HCT116 (cell line): ENCODE measurements around the gene DLG2. TPM values are rescaled to one million over a fixed set of nuclear protein-coding genes. Genes with fewer than 3 reads are reported as not detected.

ENCODE experiments used
- ATAC-seq: fragments of 200-7000 bp; cut with Tn5 transposase; 2 replicates; pipeline ENCODE4 v1.9.1; 2020; ENCODE audit warnings: mild to moderate bottlenecking, moderate library complexity
- BruUV-seq: library from RNA; stranded (reverse); fragments of 400-500 nt; replicated peaks from 2 replicates; lab custom pipeline; 2021; lab: Mats Ljungman, UMichigan
- CTCF ChIA-PET: fragments of 300-600 bp; sonication (Branson Sonifier 250); formaldehyde crosslinking; loops from one replicate; lab custom pipeline; 2021; ENCODE audit warnings: antibody characterized with exemption; lab: Charles Lee
- POLR2A ChIA-PET: fragments of 300-600, 350-600 bp; sonication (Branson Sonifier 250); formaldehyde crosslinking; loops from one replicate; lab custom pipeline; 2021; ENCODE audit warnings: antibody characterized with exemption; lab: Charles Lee
- RAD21 ChIA-PET, 2 experiments: fragments of 300-600 bp; sonication (Branson Sonifier 250); formaldehyde crosslinking; loops; one replicate each; lab custom pipeline; 2023; ENCODE audit warnings: low total read pairs in 2 of 2; ENCODE audit not compliant: uncharacterized antibody in 2 of 2, unreplicated experiment in 2 of 2, low non-redundant PET in 1 of 2; lab: Charles Lee
- DNase-seq: peaks from one replicate; pipeline ENCODE4 v3.0.0-alpha.2; 2010; ENCODE audit warnings: low read depth, low spot score
- H2AFZ ChIP-seq: fragments of 200-600 bp; shearing (Covaris generic), sonication (generic); 2 replicates; pipeline ENCODE4 v1.6.1; 2017; ENCODE audit warnings: low read depth, mixed run types, mixed read lengths, antibody characterized with exemption, low read length; ENCODE audit not compliant: poor library complexity, severe bottlenecking
- H3K27ac ChIP-seq: 2 replicates; pipeline ENCODE4 v1.5.1; 2012; ENCODE audit warnings: low read depth, low read length
- H3K27me3 ChIP-seq: fragments of 200-600 bp; sonication (generic); 2 replicates; pipeline ENCODE4 v1.6.1; 2016; ENCODE audit warnings: mixed run types, low read length, mixed read lengths; ENCODE audit not compliant: insufficient read depth
- H3K36me3 ChIP-seq, 2 experiments: fragments of 200-500 bp in 1 of 2; fragments of 200-600 bp in 1 of 2; sonication (Bioruptor generic) in 1 of 2; sonication (generic) in 1 of 2; 2 replicates each; pipeline versions ENCODE4 v1.5.1 to v1.6.1; 2014 to 2016; ENCODE audit warnings: low read length in 2 of 2, inconsistent platforms in 1 of 2, mixed read lengths in 1 of 2, mixed run types in 1 of 2; ENCODE audit not compliant: insufficient read depth in 2 of 2, control insufficient read depth in 1 of 2
- H3K4me1 ChIP-seq, 2 experiments: fragments of 200-600 bp in 1 of 2; sonication (generic) in 1 of 2; 2 replicates each; pipeline versions ENCODE4 v1.5.1 to v1.6.1; 2012 to 2017; ENCODE audit warnings: low read length in 2 of 2, inconsistent platforms in 1 of 2, mild to moderate bottlenecking in 1 of 2, mixed read lengths in 1 of 2, mixed run types in 1 of 2, moderate library complexity in 1 of 2; ENCODE audit not compliant: insufficient read depth in 2 of 2, control insufficient read depth in 1 of 2
- H3K4me2 ChIP-seq: fragments of 200-600 bp; sonication (generic); 2 replicates; pipeline ENCODE4 v1.6.1; 2017; ENCODE audit warnings: mixed run types, low read length, mixed read lengths
- H3K4me3 ChIP-seq, 2 experiments: fragments of 200-600 bp in 1 of 2; sonication (generic) in 1 of 2; replicated peaks in 1 of 2; 2 replicates each; pipeline ENCODE4 v1.5.1; 2011 to 2016; ENCODE audit warnings: low read length in 2 of 2, control low read depth in 1 of 2, low read depth in 1 of 2, mild to moderate bottlenecking in 1 of 2, mixed read lengths in 1 of 2, mixed run types in 1 of 2
- H3K79me2 ChIP-seq: fragments of 200-600 bp; sonication (generic); 2 replicates; pipeline ENCODE4 v1.6.1; 2017; ENCODE audit warnings: mild to moderate bottlenecking, mixed run types, low read length, moderate library complexity, mixed read lengths; ENCODE audit not compliant: insufficient read depth
- H3K9ac ChIP-seq: fragments of 200-600 bp; sonication (generic); 2 replicates; pipeline ENCODE4 v1.6.1; 2016; ENCODE audit warnings: low read length, mixed read lengths
- H3K9me2 ChIP-seq: fragments of 200-600 bp; sonication (generic), shearing (Covaris generic); 2 replicates; pipeline ENCODE4 v1.6.1; 2017; ENCODE audit warnings: mixed run types, mild to moderate bottlenecking, moderate library complexity; ENCODE audit not compliant: insufficient read depth
- H3K9me3 ChIP-seq, 2 experiments: fragments of 200-500 bp in 1 of 2; fragments of 200-600 bp in 1 of 2; sonication (Bioruptor generic) in 1 of 2; sonication (generic) in 1 of 2; 2 replicates each; pipeline ENCODE4 v1.6.1; 2014 to 2017; ENCODE audit warnings: low read length in 2 of 2, mixed read lengths in 2 of 2, inconsistent platforms in 1 of 2, low read depth in 1 of 2, mild to moderate bottlenecking in 1 of 2, mixed run types in 1 of 2, moderate library complexity in 1 of 2; ENCODE audit not compliant: control insufficient read depth in 1 of 2, insufficient read depth in 1 of 2
- H4K20me1 ChIP-seq: fragments of 200-600 bp; sonication (generic), shearing (Covaris generic); 2 replicates; pipeline ENCODE4 v1.6.1; 2017; ENCODE audit warnings: mixed run types, mild to moderate bottlenecking, moderate library complexity; ENCODE audit not compliant: insufficient read depth
- ATF3 ChIP-seq: IDR thresholded peaks from 2 replicates; pipeline ENCODE4 v1.6.1; 2012
- CBX3 ChIP-seq: IDR thresholded peaks from 2 replicates; pipeline ENCODE4 v1.6.1; 2012; ENCODE audit warnings: low read depth
- CEBPB ChIP-seq: IDR thresholded peaks from 2 replicates; pipeline ENCODE4 v1.6.1; 2012; ENCODE audit warnings: low read depth
- CTCF ChIP-seq, 3 experiments: fragments of 200-600 bp in 1 of 3; sonication (generic) in 1 of 3; IDR thresholded peaks in 2 of 3; conservative IDR thresholded peaks in 1 of 3; 2 replicates each; pipeline ENCODE4 v1.5.1; 2012 to 2017; ENCODE audit warnings: low read depth in 2 of 3, low read length in 2 of 3, antibody characterized with exemption in 1 of 3, borderline replicate concordance in 1 of 3, control low read depth in 1 of 3, mild to moderate bottlenecking in 1 of 3, mixed read lengths in 1 of 3, mixed run types in 1 of 3, moderate library complexity in 1 of 3; ENCODE audit not compliant: insufficient read depth in 1 of 3
- EGR1 ChIP-seq: IDR thresholded peaks from 2 replicates; pipeline ENCODE4 v1.6.1; 2012; ENCODE audit warnings: low read depth
- ELF1 ChIP-seq: IDR thresholded peaks from 2 replicates; pipeline ENCODE4 v1.6.1; 2012; ENCODE audit warnings: low read depth, borderline replicate concordance
- EZH2 ChIP-seq: fragments of 200-600 bp; sonication (generic); IDR thresholded peaks from 2 replicates; pipeline ENCODE4 v1.6.1; 2017; ENCODE audit warnings: antibody characterized with exemption, mixed run types
- EZH2phosphoT487 ChIP-seq: fragments of 200-600 bp; IDR thresholded peaks from 2 replicates; pipeline ENCODE4 v1.6.1; 2018; ENCODE audit warnings: antibody characterized with exemption, borderline replicate concordance
- FOSL1 ChIP-seq: IDR thresholded peaks from 2 replicates; pipeline ENCODE4 v1.6.1; 2012; ENCODE audit warnings: low read depth
- JUND ChIP-seq: IDR thresholded peaks from 2 replicates; pipeline ENCODE4 v1.6.1; 2012
- MAX ChIP-seq: IDR thresholded peaks from 2 replicates; pipeline ENCODE4 v1.6.1; 2012
- POLR2A ChIP-seq: IDR thresholded peaks from 2 replicates; pipeline ENCODE4 v1.7.0; 2011; ENCODE audit warnings: borderline replicate concordance; ENCODE audit not compliant: insufficient read depth, insufficient read length; ENCODE audit errors: extremely low read depth
- RAD21 ChIP-seq: IDR thresholded peaks from 2 replicates; pipeline ENCODE4 v1.6.1; 2012; ENCODE audit warnings: low read depth, mild to moderate bottlenecking
- REST ChIP-seq: IDR thresholded peaks from 2 replicates; pipeline ENCODE4 v1.6.1; 2012; ENCODE audit warnings: low read depth
- SIN3A ChIP-seq: IDR thresholded peaks from 2 replicates; pipeline ENCODE4 v1.6.1; 2012; ENCODE audit warnings: low read depth
- SP1 ChIP-seq: IDR thresholded peaks from 2 replicates; pipeline ENCODE4 v1.6.1; 2012; ENCODE audit warnings: low read depth
- SRF ChIP-seq: IDR thresholded peaks from 2 replicates; pipeline ENCODE4 v1.6.1; 2012; ENCODE audit warnings: low read depth
- TCF7L2 ChIP-seq: IDR thresholded peaks from 2 replicates; pipeline ENCODE4 v1.7.0; 2011; ENCODE audit warnings: borderline replicate concordance, inconsistent platforms; ENCODE audit not compliant: insufficient read depth, insufficient read length; ENCODE audit errors: extremely low read depth
- ZFX ChIP-seq: fragments of 450-650 bp; IDR thresholded peaks from 2 replicates; pipeline ENCODE4 v1.6.1; 2017
- ZNF274 ChIP-seq: fragments of 200-500 bp; sonication (Bioruptor generic); IDR thresholded peaks from 2 replicates; pipeline ENCODE4 v1.6.1; 2014; ENCODE audit warnings: mild to moderate bottlenecking, low read depth, low read length, inconsistent platforms
- intact Hi-C: fragments of 100-400 bp; cut with micrococcal nuclease; formaldehyde crosslinking; loops from 2 replicates; pipeline ENCODE4 v1.10.0; 2022
- total RNA-seq: library from RNA; stranded (reverse); gene quantifications from one replicate; pipeline ENCODE4 v1.2.1, GENCODE V29; 2021; ENCODE audit not compliant: unreplicated experiment

DLG2 gene
- total RNA-seq, 1 experiment from 2014 or later = 2.4 TPM

- Histone ChIP-seq H3K9me2 (no peaks in the 10 kb centered on the region), H3K27me3 (no peaks in the 10 kb centered on the region), H3K9ac (no peak overlapping the region), H2AFZ (no peak overlapping the region), H3K36me3 (no peaks in the 10 kb centered on the region), H3K4me3 (no peak overlapping the region), H3K4me2 (no peak overlapping the region), H3K27ac (no peak overlapping the region), H3K79me2 (no peaks in the 10 kb centered on the region), H3K9me3 (no peaks in the 10 kb centered on the region), H3K4me1 (no peaks in the 10 kb centered on the region), H4K20me1 (no peaks in the 10 kb centered on the region)
- CTCF ChIA-PET = no interaction called here
- POLR2A ChIA-PET = no interaction called here
- no peak for ATAC-seq
- RAD21 ChIA-PET = no interaction called here
- TF ChIP-seq CTCF (IDR thresholded peaks at IDR 0.05 in 2 of 3, conservative IDR thresholded peaks at IDR 0.05 in 1 of 3; ENCODE audit: borderline replicate concordance in 1 of 3, insufficient read depth in 1 of 3, low read depth in 2 of 3, low read length in 2 of 3) (no peak), ZFX (no peak), CBX3 (no peak), EZH2phosphoT487 (no peak), ZNF274 (no peak), SRF (no peak), JUND (no peak), EZH2 (no peak), POLR2A (no peak), TCF7L2 (no peak), EGR1 (no peak), CEBPB (no peak), RAD21 (no peak), FOSL1 (no peak), MAX (no peak), SP1 (no peak), SIN3A (no peak), ATF3 (no peak), REST (no peak), ELF1 (no peak)
- intact Hi-C loops = no loop called here
- no peak for DNase-seq
- BruUV-seq = no TSS peak
These were observed 1480.3 kb downstream of the DLG2 start for GRCh38 chr11:84146826-84147225.
